ENCODE measurements around the gene FNBP1L.

Gene FNBP1L

DNA sequence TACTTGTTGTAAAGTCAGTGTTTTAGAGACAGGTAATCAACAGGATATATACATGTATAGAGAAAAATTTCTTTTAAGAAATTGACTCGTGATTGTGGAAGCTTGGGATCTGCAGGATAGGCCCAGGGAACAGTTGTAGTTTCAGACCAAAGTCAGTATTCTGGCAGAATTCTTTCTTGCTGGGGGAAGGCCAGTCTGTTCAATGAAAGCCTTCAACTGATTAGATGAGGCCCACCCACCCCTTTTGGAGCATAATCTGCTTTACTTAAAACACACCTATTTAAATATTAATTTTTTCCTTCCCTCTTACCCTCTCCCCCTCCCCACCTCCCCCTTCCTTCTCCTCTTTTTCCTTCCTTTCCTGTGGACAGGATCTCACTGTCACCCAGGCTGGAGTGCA lies 48.0 kb downstream of the FNBP1L start:
- no peak for DNase-seq

DNA sequence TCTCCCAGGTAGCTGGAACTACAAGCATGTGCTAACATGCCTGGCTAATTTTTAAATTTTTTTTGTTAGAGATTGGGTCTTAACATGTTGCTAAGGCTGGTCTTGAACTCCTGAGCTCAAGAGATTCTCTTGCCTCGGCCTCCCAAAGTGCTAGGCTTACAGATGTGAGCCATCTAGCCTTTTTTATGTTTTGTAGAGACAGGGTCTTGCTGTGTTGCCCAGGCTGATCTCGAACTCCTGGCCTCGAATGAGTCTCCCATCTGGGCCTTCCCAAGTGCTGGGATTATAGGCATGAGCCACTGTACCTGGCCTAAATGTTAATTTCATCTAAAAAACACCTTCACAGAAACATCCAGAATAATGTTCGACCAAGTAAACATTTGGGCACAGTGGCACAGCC lies 48.6 kb downstream of the FNBP1L start:
- DNase-seq: no peak

DNA sequence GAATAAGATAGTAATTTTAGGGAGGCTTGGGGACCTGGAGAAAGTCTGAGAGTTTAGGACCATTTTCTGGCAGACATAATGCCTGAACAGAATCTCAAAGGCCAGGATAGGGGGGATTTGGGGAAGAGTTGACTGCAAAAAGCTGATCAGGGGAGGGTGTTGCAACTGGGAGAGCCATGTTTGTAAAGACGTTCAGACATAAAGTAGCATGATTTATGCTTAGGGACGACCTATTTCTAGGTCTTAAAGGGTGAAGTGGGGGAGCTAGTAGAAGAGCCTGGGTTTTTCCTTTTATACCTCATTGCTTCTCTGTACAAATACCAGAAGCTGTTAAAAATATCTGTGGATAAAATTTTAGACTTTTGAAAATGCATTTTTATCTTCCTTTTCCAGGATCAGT lies 51.2 kb downstream of the FNBP1L start:
- DNase-seq: no peak

DNA sequence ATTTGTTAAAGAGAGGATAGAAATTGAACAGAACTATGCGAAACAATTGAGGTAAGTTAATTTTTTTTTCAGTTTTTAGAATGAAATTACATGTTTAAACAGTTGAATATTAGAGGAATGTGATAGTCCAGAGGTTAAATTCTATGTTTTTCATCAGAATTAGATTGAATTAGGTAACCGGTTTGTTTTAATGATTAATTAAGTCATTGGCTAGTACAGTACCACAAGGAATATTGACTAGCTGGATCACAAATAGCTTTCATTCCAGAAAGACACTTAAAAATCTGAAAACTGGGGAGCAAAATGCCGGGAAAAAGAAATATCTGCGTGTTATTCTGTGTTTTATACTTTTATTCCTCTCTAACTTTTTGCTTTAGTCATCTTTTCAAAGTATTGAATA lies 51.6 kb downstream of the FNBP1L start:
- DNase-seq: no peak

DNA sequence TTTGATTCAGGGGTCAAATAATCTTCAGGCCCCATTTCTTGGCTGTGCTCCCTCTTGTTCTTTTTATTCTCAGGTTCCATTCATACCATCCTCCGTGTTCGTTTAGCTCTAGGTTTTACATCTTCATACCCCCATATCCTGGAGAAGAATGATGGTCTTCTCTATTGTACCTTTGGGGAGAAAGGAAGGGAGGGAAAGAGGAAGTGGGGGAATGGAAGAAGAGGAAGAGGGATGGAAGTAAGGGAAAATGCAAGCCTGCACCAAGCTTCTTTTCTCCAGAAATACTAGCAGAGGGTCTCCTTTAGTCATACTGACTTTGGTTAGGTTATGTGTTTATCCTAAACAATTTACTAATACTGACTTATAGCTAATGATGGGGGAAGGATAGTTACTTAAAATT lies 52.4 kb downstream of the FNBP1L start:
- no peak for DNase-seq

DNA sequence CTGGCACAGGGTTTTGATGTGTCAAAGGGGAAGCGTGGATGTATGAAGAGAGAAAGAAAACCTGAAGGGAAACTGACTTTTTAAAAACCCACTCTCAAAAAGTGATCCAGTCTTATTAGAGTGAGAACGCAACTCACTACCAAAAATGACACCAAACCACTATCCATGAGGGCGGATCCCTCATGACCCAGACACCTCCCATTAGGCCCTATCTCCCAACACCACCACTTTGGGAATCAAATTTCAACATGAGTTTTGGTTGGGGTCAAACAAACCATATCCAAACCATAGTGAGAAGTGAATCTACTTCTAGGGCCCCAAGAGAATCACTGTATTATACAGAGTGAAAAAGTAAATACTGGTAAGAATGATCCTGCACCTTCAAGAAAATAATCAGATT lies 53.5 kb downstream of the FNBP1L start:
- DNase-seq: no peak

DNA sequence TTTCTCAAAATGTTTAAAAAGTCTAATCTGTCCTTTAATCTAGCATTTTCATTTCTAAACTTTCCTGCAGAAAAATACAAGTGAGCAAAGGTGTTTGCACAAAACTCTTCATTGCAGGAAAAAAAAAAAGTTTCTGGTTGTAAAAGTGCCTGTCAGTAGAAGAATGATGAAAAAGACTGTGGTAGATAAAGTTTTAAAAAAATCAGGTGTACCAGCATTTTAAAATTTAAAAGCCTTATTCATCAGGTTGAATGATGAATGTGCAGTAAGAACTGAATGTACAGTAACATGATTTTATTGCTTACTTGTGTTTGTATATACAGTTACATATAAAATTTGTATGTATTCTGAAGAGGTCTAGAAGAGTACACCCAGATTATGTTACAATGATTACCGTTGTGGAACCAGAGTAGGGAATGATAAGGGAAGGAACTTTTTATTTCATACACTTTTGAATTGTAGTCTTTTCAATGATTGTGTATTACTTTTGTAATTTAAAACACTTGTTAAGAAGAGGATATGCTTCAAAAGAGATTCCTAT lies 54.0 kb downstream of the FNBP1L start:
- DNase-seq: no peak

DNA sequence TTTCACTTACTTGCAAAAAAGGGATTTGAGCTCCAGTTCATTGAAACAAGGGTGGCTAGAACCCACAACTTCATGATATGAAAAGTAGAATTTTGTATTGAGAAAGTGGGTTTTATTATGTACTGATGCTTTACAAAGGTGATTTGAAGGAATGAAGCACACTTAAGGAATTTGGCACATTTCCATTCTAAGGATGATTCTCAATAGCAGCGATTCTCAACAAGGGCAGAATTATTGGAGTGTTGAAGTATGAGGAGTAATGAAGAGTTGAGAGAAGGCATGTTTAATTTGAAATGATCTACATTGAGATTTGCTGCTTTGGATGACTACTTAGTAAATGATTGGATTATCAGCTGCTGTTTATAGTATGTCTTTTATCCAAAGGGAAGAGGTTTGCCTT lies 54.7 kb downstream of the FNBP1L start:
- no peak for DNase-seq

DNA sequence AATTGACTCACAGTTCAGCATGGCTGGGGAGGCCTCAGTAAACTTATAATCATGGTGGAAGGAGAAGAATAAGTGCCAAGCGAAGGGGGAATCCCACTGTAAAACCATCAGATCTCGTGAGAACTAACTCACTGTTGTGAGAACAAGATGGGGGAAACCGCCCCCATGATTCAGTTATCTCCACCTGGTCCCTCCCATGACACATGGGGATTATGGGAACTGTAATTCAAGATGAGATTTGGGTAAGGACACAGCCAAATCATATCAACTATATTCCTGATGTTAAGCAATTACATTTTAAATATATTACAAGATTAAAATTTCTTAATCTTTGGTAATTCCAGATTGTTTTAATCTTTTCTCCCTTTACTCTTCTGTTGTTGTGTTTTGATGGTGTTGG lies 55.2 kb downstream of the FNBP1L start:
- no peak for DNase-seq

DNA sequence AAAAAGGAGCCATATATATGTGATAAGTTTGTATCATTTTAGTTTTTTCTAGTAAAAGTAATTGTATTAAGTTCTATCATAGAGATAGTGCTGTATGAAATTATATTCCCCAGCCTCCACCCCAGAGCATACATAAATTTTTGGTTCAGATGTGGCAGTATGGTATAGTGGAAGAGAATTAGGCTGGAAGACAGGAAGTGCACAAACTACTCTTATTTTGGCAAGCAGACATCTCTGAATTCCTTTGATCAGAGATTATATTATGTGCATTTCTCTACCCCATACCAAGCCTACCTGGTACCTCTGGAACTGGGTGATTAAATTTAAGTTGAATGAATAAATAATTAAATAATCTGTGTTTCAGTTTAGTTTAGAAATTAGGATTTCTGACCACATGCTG lies 55.9 kb downstream of the FNBP1L start:
- DNase-seq: no peak

DNA sequence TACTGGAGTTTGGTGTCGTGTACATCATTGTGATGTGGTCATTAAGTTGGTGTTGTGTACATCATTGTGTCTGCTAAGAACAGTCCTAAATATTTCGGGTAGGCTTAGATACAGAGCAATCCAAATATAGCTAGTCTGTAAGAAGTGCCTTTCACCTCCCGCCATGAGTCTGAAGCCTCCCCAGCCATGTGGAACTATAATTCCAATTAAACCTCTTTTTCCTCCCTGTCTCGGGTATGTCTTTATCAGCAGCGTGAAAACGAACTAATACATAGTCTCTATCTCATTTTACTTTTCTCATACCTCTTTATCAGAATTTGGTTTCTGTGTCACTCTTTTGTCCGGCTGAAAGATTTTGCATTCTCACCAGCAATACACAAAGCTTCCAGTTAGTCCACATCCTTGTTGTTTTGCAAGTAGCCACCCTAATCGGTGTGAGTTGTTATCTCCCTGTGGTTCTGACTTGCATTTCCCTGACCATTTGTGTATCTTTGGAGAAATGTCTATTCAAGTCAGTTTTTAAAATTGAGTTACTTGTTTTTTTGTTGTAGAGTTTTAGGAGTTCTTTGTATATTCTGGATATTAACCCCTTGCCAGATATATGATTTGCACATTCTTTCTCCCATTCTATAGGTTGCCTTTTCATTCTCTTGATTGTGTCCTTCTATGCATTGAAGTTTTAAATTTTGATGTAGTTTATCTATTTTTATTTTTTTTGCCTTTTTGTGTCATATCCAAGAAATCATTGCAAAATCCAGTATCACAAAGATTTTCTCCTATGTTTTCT lies 56.5 kb downstream of the FNBP1L start:
- DNase-seq: no peak

DNA sequence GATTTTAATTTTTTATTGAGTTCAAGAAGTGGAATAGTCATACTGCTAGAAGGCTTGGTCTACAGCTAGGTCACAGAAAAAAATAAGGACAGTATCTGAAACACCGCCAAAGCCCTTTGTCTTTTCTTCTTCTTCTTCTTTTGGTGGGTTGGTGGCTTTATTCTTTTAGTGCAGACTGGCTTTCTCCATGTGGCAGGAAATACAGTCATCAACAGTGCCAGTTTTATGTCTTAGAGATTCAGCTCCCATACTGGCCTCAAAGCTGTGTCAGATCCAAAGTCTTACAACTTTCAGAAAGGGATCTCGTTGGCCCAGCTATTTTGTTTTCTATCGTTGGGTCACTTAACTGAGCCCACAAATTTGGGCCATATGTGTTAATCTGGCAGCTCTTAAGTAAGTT lies 58.2 kb downstream of the FNBP1L start:
- DNase-seq: no peak

DNA sequence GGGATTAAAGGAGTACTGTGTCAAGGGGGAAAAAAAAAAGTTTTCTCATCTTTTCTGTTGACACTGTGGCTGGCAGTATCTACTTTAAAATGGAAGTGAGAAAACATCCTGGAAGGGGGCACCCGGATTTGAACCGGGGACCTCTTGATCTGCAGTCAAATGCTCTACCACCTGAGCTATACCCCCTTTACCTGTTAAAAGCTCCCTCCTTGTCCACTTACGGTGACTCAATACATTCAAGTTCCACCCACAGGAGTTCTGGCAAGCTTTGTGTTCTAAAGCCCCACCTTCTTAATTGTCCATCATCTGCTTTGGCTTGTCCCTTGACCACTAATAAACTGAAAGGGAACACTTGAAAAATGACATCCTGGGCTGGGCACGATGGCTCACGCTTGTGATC lies 68.2 kb downstream of the FNBP1L start:
- DNase-seq: no peak

DNA sequence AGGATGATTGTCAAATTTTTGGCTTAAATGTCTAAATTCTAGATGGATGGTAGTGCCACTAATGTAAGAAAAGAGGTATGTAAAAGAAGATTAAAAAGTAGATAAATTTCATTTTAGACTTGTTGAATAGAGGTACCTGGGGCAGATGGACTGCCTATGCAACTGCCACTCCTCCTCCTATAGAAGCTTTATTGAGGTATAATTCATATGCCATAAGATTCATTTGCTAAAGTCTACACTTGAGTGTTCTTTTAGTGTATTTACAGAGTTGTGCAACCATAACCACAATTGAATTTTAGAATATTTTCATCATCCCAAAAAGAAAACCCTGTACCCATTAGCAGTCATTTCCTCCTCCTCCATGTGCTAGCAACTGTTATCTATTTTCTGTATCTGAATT lies 70.6 kb downstream of the FNBP1L start:
- no peak for DNase-seq

DNA sequence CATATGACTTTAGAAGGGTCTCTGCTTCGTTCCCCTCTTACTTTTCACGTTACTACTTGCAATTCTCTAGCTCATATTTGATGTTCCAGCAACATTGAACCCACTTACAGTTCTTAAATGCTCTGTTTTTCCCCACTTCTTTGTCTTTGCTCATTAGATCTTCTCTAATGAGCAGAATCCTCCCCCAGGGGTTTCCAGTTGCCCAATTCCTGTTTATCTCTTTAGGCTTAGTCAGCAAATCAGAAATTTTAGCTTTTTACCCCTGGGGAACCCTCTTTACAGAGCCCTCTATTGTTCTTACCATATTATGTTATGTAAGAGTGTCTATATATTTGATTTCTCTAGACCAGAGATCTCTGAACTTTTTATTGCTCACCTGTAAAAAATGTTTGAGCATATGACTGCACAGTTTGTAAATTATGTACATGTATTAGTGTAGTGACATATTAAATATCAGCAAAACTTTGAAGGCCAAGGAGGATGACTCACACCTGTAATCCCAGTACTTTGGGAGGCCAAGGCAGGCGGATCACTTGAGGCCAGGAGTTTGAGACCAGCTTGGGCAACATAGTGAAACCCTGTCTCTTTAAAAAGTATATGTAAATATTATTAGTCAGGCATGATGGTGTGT lies 71.4 kb downstream of the FNBP1L start:
- no peak for DNase-seq

DNA sequence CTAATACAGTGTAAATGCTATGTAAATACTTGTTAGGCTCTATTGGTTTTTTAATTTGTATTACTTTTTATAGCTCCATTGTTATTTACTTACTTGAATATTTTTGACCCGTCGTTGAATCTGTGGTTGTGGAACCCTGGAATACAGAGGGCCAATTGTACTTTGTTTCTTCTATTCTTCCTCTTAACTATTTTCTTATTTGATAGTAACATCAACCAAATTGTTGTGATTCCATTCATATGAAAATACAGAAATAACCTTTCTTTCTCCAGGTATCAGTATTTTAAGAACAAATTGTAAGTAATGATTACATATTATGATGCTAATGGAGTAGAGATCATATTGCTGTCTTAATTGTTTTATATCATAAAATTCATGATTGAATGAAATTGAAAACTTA lies 73.7 kb downstream of the FNBP1L start:
- DNase-seq: no peak

DNA sequence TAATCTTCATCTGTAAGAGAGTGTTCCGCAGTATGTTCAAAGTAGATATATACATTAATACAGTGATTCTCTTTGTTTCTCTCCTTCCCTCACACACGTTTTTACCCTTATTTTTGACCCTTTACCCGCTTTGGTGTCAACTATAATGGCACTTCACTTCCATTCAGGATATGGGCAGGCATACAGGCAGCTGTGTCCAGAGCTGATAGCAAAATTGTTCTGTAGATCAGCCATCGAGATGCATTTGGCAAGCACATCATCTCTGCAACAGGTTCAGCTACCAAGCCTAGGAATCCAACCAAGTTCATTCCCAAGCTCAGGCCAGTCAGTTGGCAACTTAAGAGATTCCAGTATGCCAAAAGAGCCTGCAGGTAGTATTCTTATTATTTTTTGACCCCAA lies 74.8 kb downstream of the FNBP1L start:
- DNase-seq: no peak

DNA sequence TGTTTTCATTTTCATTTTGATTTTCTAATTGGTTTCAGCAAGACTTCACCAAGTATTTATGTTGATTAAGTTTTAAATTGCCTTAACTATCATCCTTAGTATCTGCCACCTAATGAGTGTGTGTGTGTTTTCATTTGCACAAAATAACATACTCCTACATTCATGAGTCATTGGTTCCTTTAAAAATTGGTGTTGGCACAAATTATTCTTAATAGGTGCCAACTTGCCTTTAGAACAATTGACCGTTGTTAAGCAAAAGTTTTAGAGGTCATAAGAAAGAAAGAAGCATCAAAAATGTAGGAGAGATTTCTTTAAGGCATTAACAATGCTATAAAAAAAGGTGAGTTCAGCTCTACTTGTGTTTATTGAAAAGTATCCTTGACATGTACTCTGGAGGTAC lies 77.5 kb downstream of the FNBP1L start:
- DNase-seq: no peak

DNA sequence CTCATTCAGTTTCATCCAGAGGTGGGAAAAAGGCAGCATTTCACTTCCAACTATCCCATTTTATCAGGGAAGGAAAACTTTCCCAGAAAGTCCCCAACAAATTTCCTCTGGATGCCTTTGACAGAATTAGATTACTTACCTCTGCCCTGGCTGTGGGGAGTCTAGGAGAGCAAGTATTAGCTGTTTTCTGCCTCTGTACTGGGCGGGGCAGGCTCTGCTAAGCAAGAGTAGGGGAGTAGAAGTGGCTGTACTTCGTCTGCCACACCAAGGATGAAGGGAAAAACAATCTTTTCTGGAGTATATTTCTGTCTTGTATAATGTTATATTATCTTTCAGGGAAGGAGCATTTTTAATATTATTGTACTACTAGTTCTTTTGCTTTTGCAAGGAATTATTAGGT lies 78.5 kb downstream of the FNBP1L start:
- no peak for DNase-seq

DNA sequence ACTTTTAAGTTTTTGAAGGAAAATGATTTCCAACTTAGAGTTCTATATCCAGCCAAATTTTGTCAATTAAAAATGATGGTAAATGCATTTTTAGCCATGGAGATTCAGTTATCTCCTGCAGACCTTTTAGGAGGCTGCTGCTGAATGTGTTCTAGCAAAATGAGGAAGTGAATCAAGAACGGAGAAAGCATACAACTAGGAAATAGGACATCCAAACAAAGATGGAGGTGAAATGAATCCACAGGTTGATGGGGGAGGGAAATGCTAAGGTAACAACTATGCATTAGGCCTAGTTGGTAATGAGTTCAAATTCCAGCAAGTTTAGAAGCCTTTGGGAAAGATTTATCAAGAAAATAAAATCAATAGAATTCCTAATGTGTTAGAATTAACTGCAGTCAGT lies 80.5 kb downstream of the FNBP1L start:
- peak in 1 of 2 experiments; percentile 6 for DNase-seq

DNA sequence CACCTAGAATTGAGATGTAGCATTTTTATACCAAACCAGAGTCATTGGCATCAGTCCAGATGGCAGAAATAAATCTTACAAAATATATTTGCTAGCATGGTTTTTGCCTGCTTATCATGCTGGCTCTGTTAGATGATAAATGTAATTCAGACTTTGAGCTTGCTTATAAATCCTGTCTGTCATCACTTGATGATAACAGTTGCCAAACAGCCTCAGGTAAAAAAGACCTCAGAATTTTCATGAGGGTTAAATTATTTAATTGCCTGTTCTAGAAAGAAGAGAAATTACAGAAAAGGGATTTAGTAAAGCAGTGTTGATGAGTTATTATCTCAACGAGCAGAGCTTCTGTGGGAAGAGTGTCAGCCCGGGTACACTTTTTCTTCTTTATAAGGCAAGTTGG lies 83.3 kb downstream of the FNBP1L start:
- DNase-seq: no peak

DNA sequence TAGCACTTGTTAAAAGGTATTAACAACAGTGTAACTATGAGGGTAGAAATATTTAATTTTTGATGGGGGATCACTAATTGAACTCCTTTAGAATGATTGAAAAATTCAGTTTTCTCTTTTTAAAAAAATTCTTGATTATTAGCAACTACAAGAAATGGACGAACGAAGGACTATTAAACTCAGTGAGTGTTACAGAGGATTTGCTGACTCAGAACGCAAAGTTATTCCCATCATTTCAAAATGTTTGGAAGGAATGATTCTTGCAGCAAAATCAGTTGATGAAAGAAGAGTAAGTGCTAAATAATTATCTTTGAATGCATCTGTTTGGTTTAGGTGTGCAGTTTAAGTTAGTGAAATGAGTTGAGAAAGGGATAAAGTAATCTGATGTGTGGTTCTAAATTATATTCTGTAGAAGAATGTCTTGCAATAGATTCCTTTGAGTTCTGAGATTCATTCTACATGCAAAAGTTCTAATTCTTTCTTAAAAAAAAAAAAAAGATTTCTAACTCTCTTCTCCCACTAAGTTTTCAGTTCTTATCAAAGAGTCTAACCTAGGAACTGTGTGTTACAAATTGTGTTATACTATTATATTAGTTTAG lies 85.0 kb downstream of the FNBP1L start:
- DNase-seq: no peak

DNA sequence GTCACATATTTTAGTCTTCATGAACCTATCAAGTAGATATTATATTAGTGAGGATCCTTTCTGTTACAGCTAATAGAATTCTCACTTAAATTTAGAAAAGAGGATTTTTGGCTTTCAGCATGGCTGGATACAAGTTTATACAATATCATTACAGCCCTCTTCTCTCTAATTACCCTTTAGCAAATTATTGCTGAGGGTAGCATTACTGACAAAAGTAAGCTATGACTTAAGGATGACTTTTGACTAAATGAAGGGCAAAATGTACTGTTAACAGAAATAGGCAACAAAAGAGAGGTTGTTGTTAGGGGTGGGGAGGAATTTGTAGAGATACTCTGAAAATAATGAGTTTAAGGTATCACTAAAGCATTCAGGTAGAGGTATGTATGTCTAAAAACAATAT lies 85.8 kb downstream of the FNBP1L start:
- DNase-seq: no peak

DNA sequence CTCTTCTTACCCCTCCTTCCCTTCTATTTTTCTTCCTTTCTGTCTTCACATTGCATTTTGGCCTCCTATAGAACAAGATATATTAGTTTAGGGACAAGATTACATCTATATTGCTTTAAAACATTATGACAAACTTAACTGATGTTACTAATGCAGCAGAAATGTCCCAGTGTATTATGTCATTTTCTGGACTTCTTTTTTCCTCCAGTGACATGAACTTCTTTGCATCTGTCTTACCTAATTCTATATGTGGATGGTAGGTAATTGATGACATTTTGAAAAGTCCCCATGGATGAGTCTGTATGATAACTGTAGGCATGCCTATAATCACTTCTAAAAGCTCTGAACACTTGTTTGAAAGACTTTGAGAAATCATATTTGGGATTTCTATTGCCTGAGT lies 89.5 kb downstream of the FNBP1L start:
- no peak for DNase-seq

Data from AML-193 (cell line).